HepG2 (cell line): Measurements from ENCODE around the gene RFX6. TPM values are rescaled to one million over a fixed set of nuclear protein-coding genes. Genes with fewer than 3 reads are reported as not detected.

Experiments used
- ATAC-seq: fragments of 200-7000 bp; cut with Tn5 transposase; 3 replicates; pipeline ENCODE4 v1.9.1; 2020; ENCODE audit warnings: mild to moderate bottlenecking, moderate library complexity
- BruUV-seq: library from RNA; stranded (reverse); fragments of 400-500 nt; replicated peaks from 2 replicates; lab custom pipeline; 2021; lab: Mats Ljungman, UMichigan
- CTCF ChIA-PET: fragments of 300-600 bp; formaldehyde crosslinking; extraction: SDS; loops from one replicate; lab custom pipeline; 2021; ENCODE audit warnings: low total read pairs, inconsistent platforms, low intra/inter-chr PET ratio; lab: Yijun Ruan, JAX
- POLR2A ChIA-PET: fragments of 350-600 bp; sonication (Branson Sonifier 250); formaldehyde crosslinking; loops from one replicate; lab custom pipeline; 2020; ENCODE audit warnings: antibody characterized with exemption, inconsistent platforms; lab: Yijun Ruan, JAX
- DNase-seq: peaks from one replicate; pipeline ENCODE4 v3.0.0-alpha.2; 2015; ENCODE audit warnings: low spot score
- FAIRE-seq: peaks from 3 replicates; lab custom pipeline; 2011; peaks lifted over from hg19 to GRCh38; lab: Jason Lieb, UNC
- H2AFZ ChIP-seq: one replicate; pipeline ENCODE4 v1.6.1; 2011; ENCODE audit warnings: low read length, inconsistent platforms
- H3K27ac ChIP-seq: fragments of 300-600 bp; 3 replicates; pipeline ENCODE4 v1.8.0; 2011; ENCODE audit warnings: mixed run types, mild to moderate bottlenecking, mixed read lengths, low read length, inconsistent platforms; ENCODE audit not compliant: insufficient read depth; ENCODE audit errors: extremely low read length
- H3K27me3 ChIP-seq, 2 experiments: fragments of 200-600 bp in 1 of 2; 2 replicates in 1 of 2; 3 replicates in 1 of 2; pipeline versions ENCODE4 v1.6.0 to v1.8.0; 2011; ENCODE audit warnings: low read length in 2 of 2, mild to moderate bottlenecking in 2 of 2, moderate library complexity in 2 of 2, inconsistent platforms in 1 of 2; ENCODE audit not compliant: insufficient read depth in 2 of 2, control insufficient read depth in 1 of 2
- H3K36me3 ChIP-seq, 2 experiments: fragments of 200-600 bp in 1 of 2; replicated peaks in 1 of 2; 2 replicates in 1 of 2; 3 replicates in 1 of 2; pipeline versions ENCODE4 v1.5.1 to v1.8.0; 2011; ENCODE audit warnings: low read length in 2 of 2, inconsistent platforms in 1 of 2; ENCODE audit not compliant: insufficient read depth in 2 of 2, control insufficient read depth in 1 of 2
- H3K4me1 ChIP-seq: 2 replicates; pipeline ENCODE4 v1.5.1; 2012; ENCODE audit warnings: low read length, inconsistent platforms; ENCODE audit not compliant: insufficient read depth
- H3K4me2 ChIP-seq: 2 replicates; pipeline ENCODE4 v1.6.0; 2011; ENCODE audit warnings: low read depth, low read length, inconsistent platforms
- H3K4me3 ChIP-seq, 3 experiments: fragments of 200-600 bp in 1 of 3; sonication (generic), shearing (Covaris generic) in 1 of 3; replicated peaks in 1 of 3; 2 replicates each; pipeline ENCODE4 v1.5.1; 2011 to 2016; ENCODE audit warnings: low read length in 3 of 3, inconsistent platforms in 2 of 3, low read depth in 2 of 3, mild to moderate bottlenecking in 2 of 3, control low read depth in 1 of 3, mixed read lengths in 1 of 3; ENCODE audit not compliant: insufficient read depth in 1 of 3
- H3K79me2 ChIP-seq: one replicate; pipeline ENCODE4 v1.6.1; 2011; ENCODE audit warnings: low read length, inconsistent platforms; ENCODE audit not compliant: insufficient read depth
- H3K9ac ChIP-seq: 2 replicates; pipeline ENCODE4 v1.6.0; 2011; ENCODE audit warnings: mild to moderate bottlenecking, low read depth, low read length, inconsistent platforms; ENCODE audit not compliant: insufficient read depth
- H3K9me3 ChIP-seq: 2 replicates; pipeline ENCODE4 v1.5.1; 2012; ENCODE audit warnings: mild to moderate bottlenecking, low read length
- H4K20me1 ChIP-seq: 2 replicates; pipeline ENCODE4 v1.6.0; 2011; ENCODE audit warnings: inconsistent platforms, mild to moderate bottlenecking, low read length, moderate library complexity; ENCODE audit not compliant: insufficient read depth
- EZH2 ChIP-seq: conservative IDR thresholded peaks from 2 replicates; pipeline ENCODE4 v1.6.1; 2012; ENCODE audit warnings: mild to moderate bottlenecking, low read depth, low read length, moderate library complexity
- HNRNPL ChIP-seq: fragments of 200-400 bp; formaldehyde crosslinking; IDR thresholded peaks from 2 replicates; pipeline ENCODE4 v1.6.1; 2017; ENCODE audit warnings: mild to moderate bottlenecking, low read depth, low read length
- MAFF ChIP-seq: IDR thresholded peaks from 2 replicates; pipeline ENCODE4 v1.6.1; 2011; ENCODE audit warnings: low read depth, low read length, improper control_type of control experiment
- NR3C1 ChIP-seq: sonication (generic); formaldehyde crosslinking; IDR thresholded peaks from 2 replicates; pipeline ENCODE4 v1.4.0; 2020; ENCODE audit warnings: missing genetic modification reagents
- PAWR ChIP-seq: sonication (generic); formaldehyde crosslinking; IDR thresholded peaks from 2 replicates; pipeline ENCODE4 v1.4.0; 2020; ENCODE audit warnings: missing genetic modification reagents, mild to moderate bottlenecking, borderline replicate concordance
- PHF21A ChIP-seq: sonication (generic); formaldehyde crosslinking; IDR thresholded peaks from 2 replicates; pipeline ENCODE4 v1.5.0; 2020; ENCODE audit warnings: mild to moderate bottlenecking, missing genetic modification reagents
- RXRB ChIP-seq: IDR thresholded peaks from 2 replicates; pipeline ENCODE4 v1.6.1; 2016; ENCODE audit warnings: borderline replicate concordance, missing genetic modification reagents, missing compliant biosample characterization
- ZBTB1 ChIP-seq: sonication (generic); formaldehyde crosslinking; IDR thresholded peaks from 2 replicates; pipeline ENCODE4 v1.4.0; 2020; ENCODE audit warnings: missing genetic modification reagents, borderline replicate concordance
- ZFP36L2 ChIP-seq: sonication (generic); formaldehyde crosslinking; IDR thresholded peaks from 2 replicates; pipeline ENCODE4 v1.4.0; 2020; ENCODE audit warnings: missing genetic modification reagents
- ZIK1 ChIP-seq: sonication (generic); formaldehyde crosslinking; IDR thresholded peaks from 2 replicates; pipeline ENCODE4 v1.5.0; 2020; ENCODE audit warnings: mild to moderate bottlenecking, low read depth, missing genetic modification reagents, borderline replicate concordance
- ZNF550 ChIP-seq: sonication (generic); formaldehyde crosslinking; IDR thresholded peaks from 2 replicates; pipeline ENCODE4 v1.4.0; 2020; ENCODE audit warnings: mild to moderate bottlenecking, missing genetic modification reagents, borderline replicate concordance
- ZNF644 ChIP-seq: IDR thresholded peaks from 2 replicates; pipeline ENCODE4 v1.6.1; 2016; ENCODE audit warnings: low read depth
- ZNF777 ChIP-seq: sonication (generic); formaldehyde crosslinking; IDR thresholded peaks from 2 replicates; pipeline ENCODE4 v1.4.0; 2020; ENCODE audit warnings: missing genetic modification reagents
- ZNF879 ChIP-seq: sonication (generic); formaldehyde crosslinking; IDR thresholded peaks from 2 replicates; pipeline ENCODE4 v1.8.1; 2023; ENCODE audit warnings: missing genetic modification reagents
- WGBS: methylation state at CpG from one replicate; pipeline ENCODE4 v1.1.6; 2017; ENCODE audit warnings: low lambda C conversion rate; 5-methylcytosine and 5-hydroxymethylcytosine counted together
- in situ Hi-C: cut with HindIII; loops from 2 replicates; pipeline ENCODE4 v1.10.0; 2017; ENCODE audit warnings: low pct_unique_long_range_greater_than_20kb; ENCODE audit not compliant: extremely low pct_ligation_motif_present
- intact Hi-C: fragments of 100-400 bp; cut with micrococcal nuclease; formaldehyde crosslinking; loops from one replicate; pipeline ENCODE4 v1.10.0; 2022; ENCODE audit not compliant: unreplicated experiment
- polyA plus RNA-seq, 8 experiments: library from polyadenylated mRNA; depleted of rRNA in 3 of 8; stranded (reverse) in 7 of 8; unstranded in 1 of 8; fragments of >200 nt; fragmentation: Illumina TruSeq in 4 of 8; extraction: Trizol in 4 of 8; gene quantifications; 2 replicates each; pipeline versions ENCODE4 v1.2.1 to v1.2.3, GENCODE V29; 2011 to 2016; ENCODE audit warnings: low read depth in 4 of 8, missing spikeins in 1 of 8, mixed read lengths in 1 of 8; ENCODE audit not compliant: insufficient read depth in 1 of 8
- total RNA-seq, 5 experiments: library from RNA; depleted of rRNA; stranded (reverse); fragments of >200 nt; fragmentation: Illumina TruSeq; extraction: Trizol; gene quantifications; 2 replicates each; pipeline ENCODE4 v1.2.3, GENCODE V29; 2016; ENCODE audit warnings: low read depth in 1 of 5
- TF ChIP-seq, protein P1 (sequence below): sonication (generic); formaldehyde crosslinking; IDR thresholded peaks from 2 replicates; pipeline ENCODE4 v1.5.1; 2020; ENCODE audit warnings: missing genetic modification reagents, mild to moderate bottlenecking, borderline replicate concordance
- TF ChIP-seq, protein P2 (sequence below): sonication (generic); formaldehyde crosslinking; IDR thresholded peaks from 2 replicates; pipeline ENCODE4 v1.8.1; 2022; ENCODE audit warnings: mild to moderate bottlenecking, missing genetic modification reagents
- TF ChIP-seq, protein P3 (sequence below): sonication (generic); formaldehyde crosslinking; IDR thresholded peaks from 2 replicates; pipeline ENCODE4 v1.4.0; 2020; ENCODE audit warnings: low read depth, mild to moderate bottlenecking, missing genetic modification reagents
- TF ChIP-seq, protein P4 (sequence below): sonication (generic); formaldehyde crosslinking; IDR thresholded peaks from 2 replicates; pipeline ENCODE4 v1.5.0; 2020; ENCODE audit warnings: mild to moderate bottlenecking, missing genetic modification reagents

The RFX6 gene
- total and polyA plus RNA-seq, 2 of the 13 experiments (the other 11 are each of a cell fraction or from before 2014, with no cell fraction given) = 0.04 TPM; not detected in 1

DNA sequence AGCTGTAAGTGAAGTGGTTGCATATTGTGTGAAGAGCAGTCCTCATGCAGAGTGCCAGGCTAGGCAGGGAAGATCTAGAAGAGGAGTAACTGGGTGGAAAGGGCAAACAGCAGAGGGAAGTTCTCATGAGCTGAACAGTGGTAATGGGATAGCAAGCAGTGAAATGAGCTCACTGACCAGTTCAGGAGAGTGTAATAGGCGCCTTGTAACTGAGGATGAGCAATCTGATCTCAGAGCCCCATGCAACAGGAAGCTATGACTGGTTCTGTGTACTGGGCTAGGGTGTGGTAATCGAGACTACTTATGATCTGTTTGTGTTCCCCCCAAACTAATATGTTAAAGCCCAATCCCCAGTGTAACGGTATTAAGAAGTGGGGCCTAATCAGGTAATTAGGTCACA is 98.6 kb downstream of the RFX6 start (continued):
- TF ChIP-seq, protein P1, sequence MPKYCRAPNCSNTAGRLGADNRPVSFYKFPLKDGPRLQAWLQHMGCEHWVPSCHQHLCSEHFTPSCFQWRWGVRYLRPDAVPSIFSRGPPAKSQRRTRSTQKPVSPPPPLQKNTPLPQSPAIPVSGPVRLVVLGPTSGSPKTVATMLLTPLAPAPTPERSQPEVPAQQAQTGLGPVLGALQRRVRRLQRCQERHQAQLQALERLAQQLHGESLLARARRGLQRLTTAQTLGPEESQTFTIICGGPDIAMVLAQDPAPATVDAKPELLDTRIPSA (CRISPR knock-in tag) = no peak
- TF ChIP-seq ZFP36L2 = no peak
- no peak for TF ChIP-seq EZH2
- no peak for TF ChIP-seq ZNF550 (CRISPR knock-in tag)
- TF ChIP-seq PAWR (CRISPR knock-in tag) = no peak
- TF ChIP-seq, protein P2, sequence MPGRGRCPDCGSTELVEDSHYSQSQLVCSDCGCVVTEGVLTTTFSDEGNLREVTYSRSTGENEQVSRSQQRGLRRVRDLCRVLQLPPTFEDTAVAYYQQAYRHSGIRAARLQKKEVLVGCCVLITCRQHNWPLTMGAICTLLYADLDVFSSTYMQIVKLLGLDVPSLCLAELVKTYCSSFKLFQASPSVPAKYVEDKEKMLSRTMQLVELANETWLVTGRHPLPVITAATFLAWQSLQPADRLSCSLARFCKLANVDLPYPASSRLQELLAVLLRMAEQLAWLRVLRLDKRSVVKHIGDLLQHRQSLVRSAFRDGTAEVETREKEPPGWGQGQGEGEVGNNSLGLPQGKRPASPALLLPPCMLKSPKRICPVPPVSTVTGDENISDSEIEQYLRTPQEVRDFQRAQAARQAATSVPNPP (CRISPR knock-in tag) = no peak
- no peak for TF ChIP-seq ZNF777 (CRISPR knock-in tag)
- no peak for TF ChIP-seq HNRNPL

DNA sequence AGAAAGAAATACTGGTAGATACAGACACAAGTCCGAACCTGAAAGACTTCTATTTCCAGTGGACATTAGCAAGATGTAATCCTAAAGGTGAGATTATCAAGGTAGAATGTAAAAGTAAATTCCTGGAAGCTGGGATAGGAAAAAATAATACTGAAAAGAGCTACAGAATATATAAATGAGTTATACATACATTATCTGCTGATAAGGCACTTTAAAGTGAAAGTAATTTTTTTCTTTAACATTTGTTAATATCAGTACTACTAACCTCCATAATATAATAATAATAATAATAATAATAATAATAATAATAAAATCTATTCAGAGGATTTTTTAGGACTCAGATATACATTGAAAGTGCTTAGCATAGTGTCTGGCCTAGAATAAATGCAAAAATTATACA is 102.5 kb downstream of the RFX6 start:
- Histone ChIP-seq H3K4me3 (no peak overlapping the region), H4K20me1 (no peaks in the 10 kb centered on the region), H3K27ac (no peak overlapping the region), H3K4me1 (no peaks in the 10 kb centered on the region), H3K4me2 (no peak overlapping the region), H3K9me3 (no peaks in the 10 kb centered on the region), H3K9ac (no peak overlapping the region), H3K36me3 (no peaks in the 10 kb centered on the region), H2AFZ (no peak overlapping the region), H3K79me2 (no peaks in the 10 kb centered on the region), H3K27me3 (no peaks in the 10 kb centered on the region; a peak in 1 of 5 replicates)
- no peak for FAIRE-seq
- intact Hi-C loops (no loop called here), in situ Hi-C loops (loop anchor here (10.0 kb wide), 1 partner anchor 335 kb away; no protein-coding TSS in a partner anchor)
- WGBS = 1% methylated on average over 1 of the region's 1 CpG
- no TSS peak for BruUV-seq
- CTCF ChIA-PET = no interaction called here
- no peak for DNase-seq
- no peak for ATAC-seq
- POLR2A ChIA-PET = no interaction called here
- TF ChIP-seq NR3C1 (CRISPR knock-in tag) (no peak), PHF21A (CRISPR knock-in tag) (no peak), ZIK1 (no peak), RXRB (CRISPR knock-in tag) (no peak), ZNF644 (CRISPR knock-in tag) (no peak), ZNF879 (CRISPR knock-in tag) (no peak), MAFF (peak; percentile 27; the same call in 1 of the 2 replicates), ZBTB1 (CRISPR knock-in tag) (no peak), ZNF777 (CRISPR knock-in tag) (no peak)
- TF ChIP-seq, protein P3, sequence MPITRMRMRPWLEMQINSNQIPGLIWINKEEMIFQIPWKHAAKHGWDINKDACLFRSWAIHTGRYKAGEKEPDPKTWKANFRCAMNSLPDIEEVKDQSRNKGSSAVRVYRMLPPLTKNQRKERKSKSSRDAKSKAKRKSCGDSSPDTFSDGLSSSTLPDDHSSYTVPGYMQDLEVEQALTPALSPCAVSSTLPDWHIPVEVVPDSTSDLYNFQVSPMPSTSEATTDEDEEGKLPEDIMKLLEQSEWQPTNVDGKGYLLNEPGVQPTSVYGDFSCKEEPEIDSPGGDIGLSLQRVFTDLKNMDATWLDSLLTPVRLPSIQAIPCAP (CRISPR knock-in tag) = no peak
- TF ChIP-seq, protein P4, sequence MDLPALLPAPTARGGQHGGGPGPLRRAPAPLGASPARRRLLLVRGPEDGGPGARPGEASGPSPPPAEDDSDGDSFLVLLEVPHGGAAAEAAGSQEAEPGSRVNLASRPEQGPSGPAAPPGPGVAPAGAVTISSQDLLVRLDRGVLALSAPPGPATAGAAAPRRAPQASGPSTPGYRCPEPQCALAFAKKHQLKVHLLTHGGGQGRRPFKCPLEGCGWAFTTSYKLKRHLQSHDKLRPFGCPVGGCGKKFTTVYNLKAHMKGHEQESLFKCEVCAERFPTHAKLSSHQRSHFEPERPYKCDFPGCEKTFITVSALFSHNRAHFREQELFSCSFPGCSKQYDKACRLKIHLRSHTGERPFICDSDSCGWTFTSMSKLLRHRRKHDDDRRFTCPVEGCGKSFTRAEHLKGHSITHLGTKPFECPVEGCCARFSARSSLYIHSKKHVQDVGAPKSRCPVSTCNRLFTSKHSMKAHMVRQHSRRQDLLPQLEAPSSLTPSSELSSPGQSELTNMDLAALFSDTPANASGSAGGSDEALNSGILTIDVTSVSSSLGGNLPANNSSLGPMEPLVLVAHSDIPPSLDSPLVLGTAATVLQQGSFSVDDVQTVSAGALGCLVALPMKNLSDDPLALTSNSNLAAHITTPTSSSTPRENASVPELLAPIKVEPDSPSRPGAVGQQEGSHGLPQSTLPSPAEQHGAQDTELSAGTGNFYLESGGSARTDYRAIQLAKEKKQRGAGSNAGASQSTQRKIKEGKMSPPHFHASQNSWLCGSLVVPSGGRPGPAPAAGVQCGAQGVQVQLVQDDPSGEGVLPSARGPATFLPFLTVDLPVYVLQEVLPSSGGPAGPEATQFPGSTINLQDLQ = no peak
